Hematopoietic multipotent progenitor cell treated with erythropoietin and hydrocortisone succinate and interleukin-3 and kit ligand, for 4 days (in vitro differentiated cells): ENCODE data around the gene CEL.
"Not testable (repeated sequence)": the region's sequence is repeated elsewhere in the genome, so short reads cannot be mapped to it uniquely, and the experiment has no call there.

Source experiments
- DNase-seq: peaks from one replicate; pipeline ENCODE4 v3.0.0-alpha.2; 2015

Gene CEL

DNA sequence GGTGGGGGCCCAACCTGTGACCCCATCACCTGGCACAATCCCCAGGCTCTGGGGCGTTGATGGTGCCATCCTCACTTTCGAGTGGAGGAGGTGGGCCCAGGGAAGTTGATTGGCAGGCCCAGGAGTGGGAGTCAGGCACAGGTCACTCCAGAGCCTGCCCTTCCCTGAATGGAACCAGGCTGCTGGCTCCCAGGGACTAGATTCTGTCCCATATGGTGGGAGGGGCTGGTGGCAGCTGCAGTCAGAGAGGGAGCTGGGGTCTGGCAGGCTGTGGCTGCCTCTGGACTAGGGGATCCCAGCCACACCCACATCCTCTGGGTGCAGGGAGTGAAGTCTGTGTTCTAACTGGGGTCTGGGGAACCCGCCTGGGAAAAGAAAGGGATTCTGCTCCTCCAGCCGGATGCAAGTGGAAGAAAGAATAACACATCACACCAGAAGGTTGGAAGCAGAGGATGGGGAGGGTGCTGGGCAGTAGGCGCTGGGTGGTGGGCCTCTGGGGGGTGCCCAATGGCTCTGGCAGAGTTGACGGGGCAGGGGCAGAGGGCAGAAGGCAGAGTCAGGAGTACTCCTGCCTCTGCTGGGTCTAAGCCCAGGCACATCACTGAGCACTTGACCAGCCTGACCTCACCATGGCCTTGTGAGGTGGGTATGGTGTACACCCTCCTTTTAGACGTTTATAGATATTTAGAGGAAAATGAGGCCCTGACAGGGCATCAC lies 25.8 kb downstream of the CEL start:
- DNase-seq = no peak

DNA sequence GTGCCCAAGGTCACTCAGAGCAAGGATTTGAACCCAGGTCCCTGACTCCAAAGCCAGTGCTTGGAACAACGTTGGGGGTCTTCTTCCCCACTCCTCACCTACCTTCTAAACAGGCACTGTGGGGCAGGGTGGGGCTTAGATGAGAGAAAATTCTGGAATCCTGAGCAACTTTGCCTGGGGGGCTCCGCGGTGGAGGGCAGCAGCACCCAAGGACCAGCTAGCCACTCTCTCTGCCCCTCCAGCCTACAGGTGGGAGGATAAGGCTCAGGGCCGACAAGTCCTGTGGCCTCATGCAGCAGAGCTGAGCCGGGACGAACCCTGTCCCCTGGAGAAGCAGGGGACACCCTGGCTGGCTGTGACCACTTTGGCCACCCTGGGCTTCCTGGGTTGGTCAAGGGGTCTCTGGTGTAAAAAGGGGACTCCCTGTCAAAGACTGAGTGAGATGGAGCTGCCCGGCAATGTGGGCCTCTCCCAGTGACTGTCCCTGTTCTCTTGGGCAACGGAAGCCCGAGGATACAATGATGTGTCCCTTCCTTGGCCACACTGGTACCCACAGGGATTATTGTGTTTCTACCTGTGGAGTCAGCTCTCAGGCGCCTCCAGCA lies 26.5 kb downstream of the CEL start:
- no peak for DNase-seq

DNA sequence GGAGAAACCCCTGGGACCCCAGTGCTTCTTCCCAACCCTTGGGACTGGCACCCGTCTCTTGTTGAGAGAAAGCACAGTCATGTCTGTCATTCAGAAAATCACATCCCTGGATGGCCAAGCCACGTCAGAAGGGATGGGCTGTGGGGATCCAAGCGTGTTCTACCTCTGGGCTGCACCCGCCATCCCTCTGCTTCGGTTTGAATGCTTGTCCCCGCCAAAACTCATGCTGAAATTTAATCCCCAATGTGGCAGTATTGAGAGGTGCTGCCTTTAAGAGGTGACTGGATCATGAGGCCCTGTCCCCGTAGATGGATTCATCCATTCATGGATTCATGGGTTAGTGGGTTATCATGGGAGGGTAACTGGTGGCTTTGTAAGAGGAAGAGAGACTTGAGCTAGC lies 27.0 kb downstream of the CEL start:
- DNase-seq = no peak

DNA sequence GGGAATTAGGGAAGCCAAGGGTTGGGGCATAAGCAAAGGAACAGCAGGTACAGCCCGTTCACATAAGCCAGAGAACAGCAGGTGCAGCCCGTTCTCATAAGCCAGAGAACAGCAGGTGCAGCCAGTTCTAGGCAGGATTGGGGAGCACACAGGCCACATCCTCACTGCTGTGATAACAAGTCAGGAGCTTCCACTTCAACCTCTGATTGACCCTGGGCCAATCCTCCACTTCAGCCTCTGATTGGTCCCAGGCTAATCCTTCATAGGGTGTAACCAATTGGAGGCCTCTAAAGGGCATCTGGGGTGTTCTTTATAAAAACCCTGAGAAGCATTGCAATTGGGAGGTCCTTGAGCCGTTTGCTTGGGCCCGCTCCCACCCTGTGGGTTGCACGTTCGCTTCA lies 27.5 kb downstream of the CEL start:
- DNase-seq = peak; percentile 60

DNA sequence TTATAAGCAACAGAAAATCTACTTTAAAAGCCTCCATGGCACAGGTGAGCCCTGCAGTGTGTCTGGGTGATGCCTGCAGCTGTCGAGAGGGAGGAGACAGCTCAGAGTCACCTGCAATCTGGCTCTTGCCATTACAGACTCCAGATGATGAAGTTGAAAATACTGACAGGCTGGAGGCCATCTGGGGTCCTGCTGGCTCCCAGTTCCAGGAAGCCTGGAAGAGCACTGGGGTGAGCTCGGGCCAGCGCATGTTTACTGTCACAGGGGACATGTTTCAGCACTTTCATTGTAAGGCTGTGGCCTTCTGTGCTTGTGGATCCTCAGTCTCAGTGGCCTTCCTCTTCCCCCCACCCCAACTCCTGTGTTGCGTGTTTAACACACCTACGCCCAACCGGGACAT lies 28.4 kb downstream of the CEL start:
- no peak for DNase-seq

DNA sequence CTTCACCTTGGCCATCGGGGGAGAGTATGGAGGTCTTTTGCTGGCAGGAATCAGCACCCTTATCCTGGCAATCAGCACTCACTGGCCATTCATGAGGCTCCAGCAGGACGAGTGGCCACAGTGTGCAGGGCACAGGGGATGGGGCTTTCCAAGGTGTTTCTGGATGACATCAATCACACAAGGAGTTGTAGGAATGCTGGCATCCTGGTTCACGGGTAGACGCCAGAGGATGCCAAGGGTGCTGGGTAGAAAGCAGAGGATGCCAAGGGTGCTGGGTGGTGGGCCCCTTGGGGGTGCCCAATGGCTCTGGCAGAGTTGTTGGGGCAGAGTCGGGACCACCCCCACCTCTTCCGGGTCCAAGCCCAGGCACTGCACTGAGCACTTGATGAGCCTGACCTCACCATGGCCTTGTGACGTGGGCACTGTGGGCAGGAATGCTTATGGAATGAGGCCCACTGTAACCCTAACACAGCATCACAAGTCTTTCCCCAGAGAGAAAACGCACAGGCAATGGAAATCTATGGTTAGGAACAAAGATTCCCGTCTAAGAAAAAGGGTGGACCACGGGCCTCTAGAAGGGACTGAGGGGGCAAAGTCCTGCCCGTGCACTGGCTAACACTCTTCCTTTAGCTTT lies 29.1 kb downstream of the CEL start:
- DNase-seq = no peak

DNA sequence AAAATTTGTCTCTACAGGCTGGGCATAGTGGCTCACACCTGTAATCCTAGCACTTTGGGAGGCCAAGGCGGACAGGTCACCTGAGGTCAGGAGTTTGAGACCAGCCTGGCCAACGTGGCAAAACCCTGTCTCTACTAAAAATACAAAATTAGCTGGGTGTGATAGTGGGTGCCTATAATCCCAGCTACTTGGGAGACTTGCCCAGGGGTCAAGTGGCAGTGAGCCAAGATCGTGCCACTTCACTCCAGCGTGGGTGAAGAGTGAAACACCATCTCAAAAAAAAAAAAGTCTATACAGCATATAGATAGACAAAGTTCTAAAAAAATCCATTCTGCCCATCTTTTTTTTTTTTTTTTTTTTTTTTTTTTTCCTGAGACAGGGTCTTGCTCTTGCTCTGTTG lies 32.6 kb downstream of the CEL start:
- DNase-seq = not testable (repeated sequence)

DNA sequence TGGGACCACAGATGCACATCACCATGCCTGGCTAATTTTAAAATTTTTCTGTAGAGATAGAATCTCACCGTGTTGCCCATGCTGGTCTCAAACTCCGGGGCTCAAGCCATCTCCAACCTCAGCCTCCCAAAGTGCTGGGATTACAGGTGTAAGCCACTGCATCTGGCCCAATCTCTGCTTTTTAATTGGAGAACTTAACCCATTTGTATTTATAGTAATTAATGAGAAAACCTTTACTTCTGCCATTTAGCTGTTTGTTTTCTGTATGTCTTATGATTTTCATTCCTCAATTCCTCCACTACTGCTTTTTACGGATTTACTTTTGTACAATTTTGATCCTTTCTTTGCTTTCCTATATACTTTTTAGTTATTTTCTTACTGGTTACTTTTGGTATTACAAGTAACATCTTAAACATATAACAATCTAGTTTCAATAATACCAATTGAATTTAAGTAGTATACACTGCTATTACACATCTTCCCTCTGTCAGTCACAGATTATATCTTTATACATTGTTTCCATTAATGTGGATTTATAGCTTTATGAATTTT lies 33.1 kb downstream of the CEL start:
- DNase-seq = no peak

DNA sequence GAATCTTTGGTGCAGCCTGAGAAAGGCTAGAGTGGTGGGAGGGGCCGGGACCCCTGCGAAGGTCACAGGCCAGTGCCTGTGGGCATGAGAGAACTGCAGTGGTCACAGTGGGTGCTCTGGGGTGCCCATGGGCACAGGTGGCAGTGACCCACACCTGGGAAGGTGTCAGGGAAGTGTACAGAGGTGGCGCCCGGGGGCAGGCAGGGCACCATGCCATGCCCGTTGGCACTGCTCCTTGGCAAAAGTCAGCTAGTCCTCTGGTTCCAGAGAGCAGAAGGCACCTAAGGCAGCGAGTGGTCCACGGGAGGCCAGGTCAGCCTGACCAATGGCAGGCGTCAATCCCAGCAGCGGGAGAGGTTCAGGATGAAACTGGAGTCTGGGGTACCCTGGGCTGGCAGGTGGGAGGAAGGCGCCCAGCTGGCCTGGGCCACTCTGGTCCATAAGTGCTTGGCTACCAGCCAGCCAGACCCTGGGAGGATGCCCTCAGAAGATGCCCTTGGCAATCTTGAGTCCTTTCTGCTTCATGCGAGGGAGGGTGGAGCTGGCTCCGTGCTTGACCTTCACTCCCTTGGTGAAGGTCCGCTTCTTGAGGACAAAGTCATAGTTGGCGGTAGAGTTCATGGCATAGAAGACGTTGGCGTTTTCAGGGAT lies 36.4 kb downstream of the CEL start:
- DNase-seq = no peak

DNA sequence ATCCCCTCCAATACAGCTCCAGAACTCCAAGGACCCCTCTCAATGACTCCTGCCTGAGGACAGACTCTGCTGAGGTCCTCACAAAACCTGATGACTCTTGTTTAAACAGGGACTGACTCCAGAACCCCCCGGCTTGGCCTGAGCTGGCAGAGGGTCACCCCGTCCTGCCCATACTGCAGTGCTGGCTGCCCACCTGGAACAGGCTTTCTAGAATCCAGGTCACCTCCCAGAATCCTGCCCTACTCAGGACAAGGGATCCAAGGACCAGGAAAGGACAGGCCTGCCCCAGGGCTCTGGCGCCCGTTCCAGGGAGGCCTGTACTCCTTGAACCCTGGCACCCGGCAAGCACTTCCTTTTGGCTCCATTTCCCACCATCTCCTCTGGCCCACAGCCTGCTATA lies 37.1 kb downstream of the CEL start:
- DNase-seq = no peak

DNA sequence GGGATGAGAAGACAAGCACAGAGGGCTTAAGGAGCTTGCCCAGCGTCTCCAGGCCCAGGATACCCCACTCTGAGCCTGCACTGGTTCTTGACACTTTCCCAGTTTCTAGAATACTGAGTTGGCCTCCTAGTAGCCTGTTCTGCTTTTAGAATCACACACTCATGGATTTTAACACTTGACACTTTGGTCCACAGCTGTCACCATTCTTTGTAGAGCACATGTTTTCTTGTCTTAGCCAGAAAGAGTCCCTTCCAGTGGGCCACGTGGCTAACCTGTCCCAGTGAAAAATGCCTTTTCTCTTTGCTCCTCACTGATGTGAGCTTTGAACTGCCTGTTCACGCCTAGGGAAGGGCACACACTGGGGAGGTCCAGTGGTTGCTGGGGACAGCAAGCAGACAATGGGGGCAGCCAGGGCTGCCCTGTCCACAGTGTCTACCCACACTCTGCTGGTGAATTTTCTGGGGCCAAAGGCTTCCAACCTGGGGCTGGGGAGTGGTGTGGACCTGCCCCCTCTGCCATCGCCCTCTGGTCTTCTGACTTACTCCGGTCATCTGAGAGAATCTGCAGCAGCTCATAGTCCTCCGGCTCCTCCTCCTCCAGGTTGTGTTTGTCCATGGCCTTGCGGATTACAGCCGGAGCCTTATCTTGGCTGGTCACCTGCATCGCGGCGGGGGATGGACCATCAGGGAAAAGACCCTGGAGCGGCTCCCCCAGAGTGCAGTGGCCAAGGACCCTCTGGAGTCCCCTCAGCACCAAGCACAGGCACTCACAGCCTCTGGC lies 38.1 kb downstream of the CEL start:
- DNase-seq = no peak

DNA sequence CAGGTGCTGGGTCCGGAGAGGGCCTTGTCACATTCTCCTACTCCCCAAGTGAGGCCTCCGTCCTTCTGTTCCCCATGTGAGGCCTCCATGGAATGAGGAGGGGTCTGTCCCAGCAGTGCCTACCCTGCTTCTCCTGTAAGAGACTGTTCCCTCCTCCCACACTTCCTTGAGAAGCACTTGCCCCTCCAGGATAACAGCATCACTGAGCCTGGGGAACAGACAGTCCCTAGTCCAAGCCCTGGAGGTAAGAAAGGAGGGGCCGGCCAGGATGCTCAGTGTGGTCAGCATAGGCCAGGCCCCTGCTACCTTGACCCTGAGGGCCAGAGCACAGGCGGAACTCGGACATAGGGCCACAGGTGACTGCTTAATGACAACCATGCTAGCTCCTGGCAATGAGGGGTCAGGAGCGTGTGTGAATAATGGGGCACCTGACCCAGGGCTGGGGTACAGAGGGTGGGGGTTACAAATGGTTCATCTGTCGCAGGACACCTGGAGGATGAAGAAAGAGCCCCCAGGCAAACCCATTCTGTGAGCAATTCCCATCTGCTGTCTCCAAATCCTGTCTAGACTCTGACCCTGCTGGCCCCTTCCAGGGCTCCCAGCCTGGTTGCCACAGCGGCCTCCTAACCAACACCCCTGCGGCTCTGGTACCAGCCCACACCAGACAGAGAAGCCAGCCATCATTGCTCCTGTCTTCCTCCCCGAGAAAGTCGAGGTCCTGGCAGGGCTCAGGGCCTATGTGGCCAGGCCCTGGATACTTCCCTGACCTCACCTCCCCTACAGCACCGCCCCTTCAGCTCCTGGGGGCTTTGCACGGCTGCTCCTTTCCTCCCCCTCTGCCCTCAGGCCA lies 39.0 kb downstream of the CEL start:
- DNase-seq = no peak

DNA sequence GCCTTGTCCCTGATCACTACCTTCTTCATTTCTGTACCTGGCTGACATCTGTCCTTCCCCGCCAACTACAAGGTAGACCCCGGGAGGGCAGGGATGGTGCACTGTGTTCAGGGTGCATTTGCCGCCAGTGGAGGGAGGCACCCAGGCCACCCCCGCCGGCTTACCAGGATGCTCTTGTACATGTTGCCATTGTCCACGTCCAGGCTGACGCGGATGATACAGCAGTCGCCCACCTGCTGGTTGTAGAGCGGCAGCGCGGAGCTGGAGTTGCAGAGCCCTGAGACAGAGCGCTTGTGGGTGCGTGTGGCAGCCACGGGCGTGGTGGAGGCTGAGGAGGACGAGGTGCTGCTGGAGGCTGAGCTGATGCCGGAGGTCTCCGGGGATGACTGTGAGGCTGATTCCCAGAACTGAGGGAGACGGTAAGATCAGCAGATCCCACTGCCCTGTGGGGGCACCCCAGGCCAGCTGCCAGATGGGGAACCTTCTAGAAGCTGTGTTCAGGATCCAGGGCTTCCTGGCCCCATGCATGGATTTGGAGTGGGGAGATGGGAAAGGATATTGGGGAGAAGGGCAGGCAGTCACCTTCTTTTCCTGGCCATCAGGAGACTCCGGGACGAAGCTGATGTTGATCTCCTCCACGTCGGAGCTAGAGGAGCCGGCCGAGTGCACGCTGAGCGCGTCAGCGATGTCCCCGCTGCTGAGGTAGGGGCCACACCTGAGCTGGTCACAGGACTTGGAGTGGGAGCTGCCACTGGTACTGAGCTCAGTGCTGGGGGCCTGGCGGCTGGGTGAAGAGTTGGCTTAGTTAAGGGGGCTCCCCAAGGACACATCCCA lies 39.8 kb downstream of the CEL start:
- DNase-seq = no peak

DNA sequence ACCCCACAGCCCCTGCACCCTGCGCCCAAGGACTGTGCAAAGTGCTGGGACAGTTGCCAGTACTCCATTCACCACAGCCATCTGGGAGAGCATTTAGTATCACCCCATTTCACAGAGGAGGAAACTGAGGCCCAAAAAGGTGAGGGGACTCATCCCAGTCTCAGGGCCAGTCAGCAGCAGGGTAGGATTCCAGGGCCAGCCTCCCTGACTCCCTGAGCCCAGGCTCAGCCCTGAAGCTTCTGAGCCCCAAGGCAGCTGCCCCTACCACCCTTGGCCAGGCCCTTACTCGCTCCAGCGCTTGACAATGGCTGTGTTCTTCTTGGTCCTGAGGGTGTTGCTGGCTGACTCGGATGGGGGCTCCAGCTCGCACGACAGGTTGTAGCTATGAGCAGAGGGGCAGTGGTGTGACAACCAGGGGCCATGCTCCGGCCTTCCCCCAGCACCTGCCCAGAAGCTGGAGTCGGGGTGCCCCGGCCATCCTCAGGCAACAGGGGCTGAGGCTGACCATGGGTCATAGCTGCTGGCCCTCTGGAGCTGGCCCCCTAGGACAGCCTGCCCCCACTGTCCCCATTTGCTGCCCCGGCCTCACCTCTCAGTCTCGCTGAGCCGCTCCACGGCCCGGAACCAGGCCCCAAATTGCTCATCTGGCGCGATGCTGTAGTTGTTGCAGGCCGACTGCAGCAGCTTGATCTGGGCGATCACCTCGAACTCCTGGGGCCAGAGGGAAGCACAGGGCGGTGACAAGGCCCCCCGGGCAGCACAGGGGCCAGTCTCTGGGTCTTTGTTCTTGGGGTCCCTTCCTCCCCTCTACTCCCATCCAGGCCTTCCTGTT lies 40.6 kb downstream of the CEL start:
- DNase-seq = no peak

DNA sequence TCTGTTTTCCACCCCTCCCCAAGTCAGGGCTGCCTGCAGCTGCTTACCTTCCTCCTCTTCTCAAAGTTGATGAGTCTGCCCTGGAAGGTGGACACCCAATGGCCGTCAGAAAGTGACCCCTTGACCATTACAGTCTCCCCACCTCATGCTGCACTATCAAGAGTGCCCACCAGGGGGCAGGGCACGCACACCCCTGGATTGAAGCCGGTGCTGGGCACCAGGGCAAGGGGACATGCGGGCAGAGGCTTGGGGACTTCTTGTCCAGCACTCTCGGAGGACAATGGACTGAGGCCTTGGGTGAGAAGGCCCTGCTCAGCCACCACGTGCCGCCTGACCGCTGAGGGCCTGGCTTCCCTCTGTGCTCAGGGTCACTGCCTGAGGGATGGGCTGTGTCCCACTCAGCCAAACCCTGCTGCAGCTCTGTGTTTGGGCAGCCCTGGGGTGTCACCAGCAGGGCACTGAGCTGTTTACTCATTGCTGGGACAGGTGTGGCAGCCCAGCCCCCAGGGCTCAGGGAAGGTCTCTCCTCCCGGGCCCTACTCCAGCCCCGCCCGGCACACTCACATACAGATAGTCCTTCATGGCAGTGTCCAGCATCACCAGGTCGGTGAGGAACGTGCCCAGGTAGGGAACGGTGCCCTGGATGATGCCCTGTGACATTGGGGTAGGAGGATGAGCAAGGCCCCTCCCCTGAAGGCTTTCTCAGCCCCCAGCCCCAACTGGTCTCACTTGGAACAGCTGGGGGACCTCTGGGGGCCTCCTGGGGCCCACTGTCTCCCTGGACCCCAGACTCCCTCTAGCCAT lies 41.6 kb downstream of the CEL start:
- DNase-seq = peak; percentile 65

DNA sequence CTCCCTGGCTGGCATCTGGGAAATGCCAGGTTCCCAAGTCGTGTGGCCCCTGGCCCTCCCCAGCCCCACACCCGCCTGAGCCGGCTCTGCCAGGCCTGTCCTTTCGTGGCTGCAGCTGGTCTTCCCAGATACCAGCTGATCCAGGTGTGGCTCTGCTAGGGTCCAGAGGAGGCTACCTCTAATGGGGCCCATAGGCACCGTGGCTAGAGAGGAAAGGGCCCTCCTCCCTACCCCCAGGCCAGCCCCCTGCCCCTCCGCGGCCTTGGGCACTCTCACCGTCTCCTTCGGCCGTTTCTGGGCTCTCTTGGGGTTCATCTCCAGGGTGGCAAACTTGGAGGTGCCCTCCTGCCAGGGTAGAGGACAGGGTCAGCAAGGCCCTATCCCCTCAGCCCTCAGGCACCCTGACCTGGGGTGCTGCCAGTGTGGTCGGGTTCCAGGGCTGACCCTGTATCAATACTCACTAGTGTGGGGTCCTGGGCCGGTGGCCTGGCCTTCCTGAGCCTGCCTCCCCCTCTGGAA lies 42.3 kb downstream of the CEL start:
- no peak for DNase-seq

DNA sequence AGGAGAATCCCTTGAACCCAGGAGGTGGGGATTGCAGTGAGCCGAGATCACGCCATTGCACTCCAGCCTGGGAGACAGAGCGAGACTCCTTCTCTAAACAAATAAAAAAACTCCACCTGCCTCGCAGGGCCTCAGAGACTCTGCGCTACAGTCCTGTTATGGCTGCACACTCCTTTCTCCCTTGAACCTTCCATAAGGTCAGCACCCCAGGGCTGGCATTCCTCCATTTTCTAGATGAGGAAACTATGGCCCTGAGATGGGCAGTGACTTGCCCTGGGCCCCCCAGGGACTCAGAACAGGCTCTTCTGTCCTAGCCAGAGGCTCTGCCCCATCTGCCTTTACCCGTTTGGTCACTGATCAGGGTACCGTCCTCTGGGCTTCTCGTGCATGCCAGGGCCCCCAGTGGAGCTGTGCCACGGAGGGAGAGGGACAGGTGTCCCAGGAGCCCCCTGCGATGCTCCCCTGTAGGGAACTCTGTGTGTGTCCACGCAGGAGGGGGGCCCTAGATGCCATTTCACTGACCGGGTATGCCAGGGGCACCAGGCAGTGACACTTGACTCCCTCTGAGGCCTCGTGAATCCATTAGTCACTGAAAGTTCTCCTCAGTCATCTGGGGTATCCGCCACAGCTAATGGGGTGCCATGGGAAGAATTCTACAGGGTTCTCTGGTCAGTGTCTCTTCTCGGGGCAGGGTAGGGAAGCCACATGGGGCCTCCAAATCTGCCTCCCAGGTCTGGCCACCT lies 43.1 kb downstream of the CEL start:
- no peak for DNase-seq

DNA sequence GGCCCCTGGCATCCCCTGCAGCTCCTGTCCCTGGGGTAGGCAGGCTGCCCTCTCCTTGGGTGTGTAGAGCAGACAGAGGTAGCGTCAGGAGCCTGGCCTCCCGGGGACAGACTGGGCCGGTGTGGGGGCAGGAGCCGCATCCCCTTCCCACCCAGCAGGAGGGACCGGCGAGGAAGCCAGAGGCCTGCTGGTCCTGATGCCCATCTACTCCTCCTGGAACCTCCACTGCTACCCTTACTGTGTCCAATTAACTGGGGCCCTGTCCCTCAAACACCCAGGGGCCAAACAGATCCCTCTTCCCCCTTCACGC lies 43.6 kb downstream of the CEL start:
- DNase-seq = no peak
